Stimulated activated memory B cell treated with anti-CD40 and anti-IgM and Interleukin-4, amounts not matched to agents 10 μg/mL and 1 μg/mL and 100 μg/mL, for 72 hours (primary cell): ENCODE measurements around the gene FTCD.

Experiments
- ATAC-seq: fragments of 150-1000 bp; cut with Tn5 transposase; 2 replicates; pipeline ENCODE4 v1.10.0; 2021
- H3K27ac Mint-ChIP-seq: one replicate; pipeline ENCODE4 v1.8.0; 2022; ENCODE audit warnings: mild to moderate bottlenecking, mixed read lengths
- H3K27me3 Mint-ChIP-seq: one replicate; pipeline ENCODE4 v1.8.0; 2022; ENCODE audit warnings: mixed read lengths
- H3K36me3 Mint-ChIP-seq: one replicate; pipeline ENCODE4 v1.8.0; 2022; ENCODE audit warnings: mixed read lengths
- H3K4me1 Mint-ChIP-seq: one replicate; pipeline ENCODE4 v1.8.0; 2022; ENCODE audit warnings: mixed read lengths
- H3K4me3 Mint-ChIP-seq: one replicate; pipeline ENCODE4 v1.8.0; 2022; ENCODE audit warnings: mild to moderate bottlenecking, moderate library complexity, mixed read lengths
- H3K9me3 Mint-ChIP-seq: one replicate; pipeline ENCODE4 v1.8.0; 2022; ENCODE audit warnings: mixed read lengths

Gene FTCD

GRCh38 chr21:46120301-46121285 lies 34.8 kb downstream of the FTCD start:
- Mint-ChIP-seq H3K9me3 (peaks cover 10% of the 10 kb centered on the region), H3K27me3 (peaks cover 13% of the 10 kb centered on the region), H3K36me3 (no peaks in the 10 kb centered on the region), H3K4me1 (no peaks in the 10 kb centered on the region), H3K27ac (no peak overlapping the region), H3K4me3 (no peak overlapping the region)
- no peak for ATAC-seq

GRCh38 chr21:46119637-46120271 lies 35.6 kb downstream of the FTCD start:
- Mint-ChIP-seq H3K27ac (no peak overlapping the region), H3K27me3 (peaks cover 13% of the 10 kb centered on the region), H3K4me1 (no peaks in the 10 kb centered on the region), H3K36me3 (no peaks in the 10 kb centered on the region), H3K4me3 (no peak overlapping the region), H3K9me3 (peaks cover 10% of the 10 kb centered on the region)
- no peak for ATAC-seq

GRCh38 chr21:46119144-46119636 lies 36.2 kb downstream of the FTCD start:
- Mint-ChIP-seq H3K27me3 (peaks cover 13% of the 10 kb centered on the region), H3K4me1 (no peaks in the 10 kb centered on the region), H3K9me3 (peaks cover 10% of the 10 kb centered on the region), H3K36me3 (no peaks in the 10 kb centered on the region), H3K4me3 (no peak overlapping the region), H3K27ac (no peak overlapping the region)
- no peak for ATAC-seq

GRCh38 chr21:46118316-46119143 lies 36.8 kb downstream of the FTCD start:
- no peaks in the 10 kb centered on the region for H3K36me3 Mint-ChIP-seq
- H3K27me3 Mint-ChIP-seq: peaks cover 13% of the 10 kb centered on the region
- ATAC-seq: no peak
- H3K4me1 Mint-ChIP-seq: no peaks in the 10 kb centered on the region
- peaks cover 3% of the 10 kb centered on the region for H3K9me3 Mint-ChIP-seq
- no peak overlapping the region for H3K4me3 Mint-ChIP-seq
- no peak overlapping the region for H3K27ac Mint-ChIP-seq

- H3K9me3 Mint-ChIP-seq: no peaks in the 10 kb centered on the region
- no peak for ATAC-seq
- peaks cover 13% of the 10 kb centered on the region for H3K27me3 Mint-ChIP-seq
- no peaks in the 10 kb centered on the region for H3K36me3 Mint-ChIP-seq
- no peak overlapping the region for H3K27ac Mint-ChIP-seq
- no peak overlapping the region for H3K4me3 Mint-ChIP-seq
- H3K4me1 Mint-ChIP-seq: no peaks in the 10 kb centered on the region
Observed at GRCh38 chr21:46117586-46118315, 37.6 kb downstream of the FTCD start.

GRCh38 chr21:46116776-46117585 lies 38.4 kb downstream of the FTCD start:
- no peak overlapping the region for H3K4me3 Mint-ChIP-seq
- H3K36me3 Mint-ChIP-seq: no peaks in the 10 kb centered on the region
- no peak overlapping the region for H3K27ac Mint-ChIP-seq
- H3K4me1 Mint-ChIP-seq: no peaks in the 10 kb centered on the region
- ATAC-seq: no peak
- H3K27me3 Mint-ChIP-seq: peaks cover 13% of the 10 kb centered on the region
- no peaks in the 10 kb centered on the region for H3K9me3 Mint-ChIP-seq

GRCh38 chr21:46116189-46116775 lies 39.1 kb downstream of the FTCD start:
- peaks cover 13% of the 10 kb centered on the region for H3K27me3 Mint-ChIP-seq
- H3K4me1 Mint-ChIP-seq: no peaks in the 10 kb centered on the region
- H3K36me3 Mint-ChIP-seq: no peaks in the 10 kb centered on the region
- H3K27ac Mint-ChIP-seq: no peak overlapping the region
- H3K9me3 Mint-ChIP-seq: no peaks in the 10 kb centered on the region
- no peak overlapping the region for H3K4me3 Mint-ChIP-seq
- ATAC-seq: no peak

- ATAC-seq: no peak
- Mint-ChIP-seq H3K9me3 (no peaks in the 10 kb centered on the region), H3K4me3 (no peak overlapping the region), H3K4me1 (no peaks in the 10 kb centered on the region), H3K27me3 (peaks cover 13% of the 10 kb centered on the region), H3K27ac (no peak overlapping the region), H3K36me3 (no peaks in the 10 kb centered on the region)
Observed at GRCh38 chr21:46115441-46116188, 39.8 kb downstream of the FTCD start.

GRCh38 chr21:46114963-46115362 lies 40.4 kb downstream of the FTCD start:
- Mint-ChIP-seq H3K36me3 (no peaks in the 10 kb centered on the region), H3K27me3 (peaks cover 9% of the 10 kb centered on the region), H3K4me3 (no peak overlapping the region), H3K27ac (no peak overlapping the region), H3K9me3 (no peaks in the 10 kb centered on the region), H3K4me1 (no peaks in the 10 kb centered on the region)
- ATAC-seq: no peak

- Mint-ChIP-seq H3K4me1 (no peaks in the 10 kb centered on the region), H3K9me3 (no peaks in the 10 kb centered on the region), H3K27ac (no peak overlapping the region), H3K27me3 (no peaks in the 10 kb centered on the region), H3K36me3 (no peaks in the 10 kb centered on the region), H3K4me3 (no peak overlapping the region)
- ATAC-seq: no peak
Observed at GRCh38 chr21:46113497-46114176, 41.7 kb downstream of the FTCD start.

- Mint-ChIP-seq H3K36me3 (no peaks in the 10 kb centered on the region), H3K9me3 (peaks cover 4% of the 10 kb centered on the region), H3K4me1 (no peaks in the 10 kb centered on the region), H3K27ac (no peak overlapping the region), H3K27me3 (peaks cover 7% of the 10 kb centered on the region), H3K4me3 (no peak overlapping the region)
- ATAC-seq: no peak
Observed at GRCh38 chr21:46112725-46113215, 42.6 kb downstream of the FTCD start.

GRCh38 chr21:46111857-46112724 lies 43.3 kb downstream of the FTCD start:
- Mint-ChIP-seq H3K27ac (no peak overlapping the region), H3K4me1 (no peaks in the 10 kb centered on the region), H3K27me3 (peaks cover 13% of the 10 kb centered on the region), H3K4me3 (no peak overlapping the region), H3K9me3 (peaks cover 10% of the 10 kb centered on the region), H3K36me3 (no peaks in the 10 kb centered on the region)
- ATAC-seq: no peak
